HCT116 (cell line): Measurements from ENCODE around the gene PKN1.

ENCODE experiments used
- ATF3 ChIP-seq: IDR thresholded peaks from 2 replicates; pipeline ENCODE4 v1.6.1; 2012
- CTCF ChIP-seq, 3 experiments: fragments of 200-600 bp in 1 of 3; sonication (generic) in 1 of 3; IDR thresholded peaks in 2 of 3; conservative IDR thresholded peaks in 1 of 3; 2 replicates each; pipeline ENCODE4 v1.5.1; 2012 to 2017; ENCODE audit warnings: low read depth in 2 of 3, low read length in 2 of 3, antibody characterized with exemption in 1 of 3, borderline replicate concordance in 1 of 3, control low read depth in 1 of 3, mild to moderate bottlenecking in 1 of 3, mixed read lengths in 1 of 3, mixed run types in 1 of 3, moderate library complexity in 1 of 3; ENCODE audit not compliant: insufficient read depth in 1 of 3
- EZH2 ChIP-seq: fragments of 200-600 bp; sonication (generic); IDR thresholded peaks from 2 replicates; pipeline ENCODE4 v1.6.1; 2017; ENCODE audit warnings: antibody characterized with exemption, mixed run types
- EZH2phosphoT487 ChIP-seq: fragments of 200-600 bp; IDR thresholded peaks from 2 replicates; pipeline ENCODE4 v1.6.1; 2018; ENCODE audit warnings: antibody characterized with exemption, borderline replicate concordance
- JUND ChIP-seq: IDR thresholded peaks from 2 replicates; pipeline ENCODE4 v1.6.1; 2012
- MAX ChIP-seq: IDR thresholded peaks from 2 replicates; pipeline ENCODE4 v1.6.1; 2012
- POLR2A ChIP-seq: IDR thresholded peaks from 2 replicates; pipeline ENCODE4 v1.7.0; 2011; ENCODE audit warnings: borderline replicate concordance; ENCODE audit not compliant: insufficient read depth, insufficient read length; ENCODE audit errors: extremely low read depth
- RAD21 ChIP-seq: IDR thresholded peaks from 2 replicates; pipeline ENCODE4 v1.6.1; 2012; ENCODE audit warnings: low read depth, mild to moderate bottlenecking
- SIN3A ChIP-seq: IDR thresholded peaks from 2 replicates; pipeline ENCODE4 v1.6.1; 2012; ENCODE audit warnings: low read depth
- YY1 ChIP-seq: IDR thresholded peaks from 2 replicates; pipeline ENCODE4 v1.6.1; 2011; ENCODE audit warnings: low read length, low read depth, moderate library complexity, mild to moderate bottlenecking; ENCODE audit not compliant: insufficient replicate concordance; ENCODE audit errors: extremely low read depth

- TF ChIP-seq CTCF (IDR thresholded peaks at IDR 0.05 in 2 of 3, conservative IDR thresholded peaks at IDR 0.05 in 1 of 3; ENCODE audit: borderline replicate concordance in 1 of 3, insufficient read depth in 1 of 3, low read depth in 2 of 3, low read length in 2 of 3), result no peak
- no peak for TF ChIP-seq YY1
- no peak for TF ChIP-seq EZH2phosphoT487
- no peak for TF ChIP-seq POLR2A
- TF ChIP-seq JUND, result no peak
- TF ChIP-seq MAX, result no peak
- TF ChIP-seq RAD21, result no peak
- no peak for TF ChIP-seq ATF3
- no peak for TF ChIP-seq SIN3A
- TF ChIP-seq EZH2, result no peak
Measured at GRCh38 chr19:14412996-14413692, 20.0 kb upstream of the PKN1 start.
